ENCODE results near the gene CA10. TPM values are rescaled to one million over a fixed set of nuclear protein-coding genes. Genes with fewer than 3 reads are reported as not detected.

CA10 gene
- total RNA-seq, 1 experiment from 2014 or later: not detected

GRCh38 chr17:51846566-51846965 is 311.9 kb downstream of the CA10 start:
- Mint-ChIP-seq H3K27me3 (ENCODE audit: unreplicated experiment) (peaks cover 96% of the 10 kb centered on the region), H3K9me3 (ENCODE audit: low read depth, unreplicated experiment) (no peaks in the 10 kb centered on the region), H3K36me3 (ENCODE audit: insufficient read depth, unreplicated experiment) (no peaks in the 10 kb centered on the region), H3K4me3 (ENCODE audit: low read depth, unreplicated experiment) (no peak overlapping the region), H3K27ac (ENCODE audit: unreplicated experiment) (no peak overlapping the region), H3K4me1 (ENCODE audit: low read depth, unreplicated experiment) (peaks cover 6% of the 10 kb centered on the region)
- intact Hi-C loops (cut with micrococcal nuclease; ENCODE audit: unreplicated experiment): no loop called here
- no peak for DNase-seq
- BruUV-seq (replicated peaks): no TSS peak
- CTCF ChIA-PET: no interaction called here
- TF ChIP-seq, protein P1, sequence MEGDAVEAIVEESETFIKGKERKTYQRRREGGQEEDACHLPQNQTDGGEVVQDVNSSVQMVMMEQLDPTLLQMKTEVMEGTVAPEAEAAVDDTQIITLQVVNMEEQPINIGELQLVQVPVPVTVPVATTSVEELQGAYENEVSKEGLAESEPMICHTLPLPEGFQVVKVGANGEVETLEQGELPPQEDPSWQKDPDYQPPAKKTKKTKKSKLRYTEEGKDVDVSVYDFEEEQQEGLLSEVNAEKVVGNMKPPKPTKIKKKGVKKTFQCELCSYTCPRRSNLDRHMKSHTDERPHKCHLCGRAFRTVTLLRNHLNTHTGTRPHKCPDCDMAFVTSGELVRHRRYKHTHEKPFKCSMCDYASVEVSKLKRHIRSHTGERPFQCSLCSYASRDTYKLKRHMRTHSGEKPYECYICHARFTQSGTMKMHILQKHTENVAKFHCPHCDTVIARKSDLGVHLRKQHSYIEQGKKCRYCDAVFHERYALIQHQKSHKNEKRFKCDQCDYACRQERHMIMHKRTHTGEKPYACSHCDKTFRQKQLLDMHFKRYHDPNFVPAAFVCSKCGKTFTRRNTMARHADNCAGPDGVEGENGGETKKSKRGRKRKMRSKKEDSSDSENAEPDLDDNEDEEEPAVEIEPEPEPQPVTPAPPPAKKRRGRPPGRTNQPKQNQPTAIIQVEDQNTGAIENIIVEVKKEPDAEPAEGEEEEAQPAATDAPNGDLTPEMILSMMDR (IDR thresholded peaks at IDR 0.05; ENCODE audit: unreplicated experiment): no peak

- Mint-ChIP-seq H3K4me3 (ENCODE audit: low read depth, unreplicated experiment) (no peak overlapping the region), H3K27ac (ENCODE audit: unreplicated experiment) (no peak overlapping the region), H3K36me3 (ENCODE audit: insufficient read depth, unreplicated experiment) (no peaks in the 10 kb centered on the region), H3K27me3 (ENCODE audit: unreplicated experiment) (peaks cover 96% of the 10 kb centered on the region), H3K9me3 (ENCODE audit: low read depth, unreplicated experiment) (no peaks in the 10 kb centered on the region), H3K4me1 (ENCODE audit: low read depth, unreplicated experiment) (peaks cover 6% of the 10 kb centered on the region)
- intact Hi-C loops (cut with micrococcal nuclease; ENCODE audit: unreplicated experiment): no loop called here
- DNase-seq: no peak
- CTCF ChIA-PET: no interaction called here
- TF ChIP-seq, protein P1 (IDR thresholded peaks at IDR 0.05; ENCODE audit: unreplicated experiment): no peak
- BruUV-seq (replicated peaks): no TSS peak
Observed at GRCh38 chr17:51845776-51846175, 312.7 kb downstream of the CA10 start.

GRCh38 chr17:51842763-51843162 is 315.8 kb downstream of the CA10 start:
- intact Hi-C loops (cut with micrococcal nuclease; ENCODE audit: unreplicated experiment): no loop called here
- TF ChIP-seq, protein P1 (IDR thresholded peaks at IDR 0.05; ENCODE audit: unreplicated experiment): no peak
- no peak overlapping the region for H3K27ac Mint-ChIP-seq (ENCODE audit: unreplicated experiment)
- no peak overlapping the region for H3K4me3 Mint-ChIP-seq (ENCODE audit: low read depth, unreplicated experiment)
- H3K27me3 Mint-ChIP-seq (ENCODE audit: unreplicated experiment): peaks cover 100% of the 10 kb centered on the region
- no peaks in the 10 kb centered on the region for H3K9me3 Mint-ChIP-seq (ENCODE audit: low read depth, unreplicated experiment)
- CTCF ChIA-PET: no interaction called here
- no peaks in the 10 kb centered on the region for H3K4me1 Mint-ChIP-seq (ENCODE audit: low read depth, unreplicated experiment)
- H3K36me3 Mint-ChIP-seq (ENCODE audit: insufficient read depth, unreplicated experiment): no peaks in the 10 kb centered on the region
- no peak for DNase-seq
- BruUV-seq (replicated peaks): no TSS peak

GRCh38 chr17:51841669-51842068 is 316.8 kb downstream of the CA10 start:
- no peak overlapping the region for H3K27ac Mint-ChIP-seq (ENCODE audit: unreplicated experiment)
- TF ChIP-seq, protein P1 (IDR thresholded peaks at IDR 0.05; ENCODE audit: unreplicated experiment): no peak
- H3K27me3 Mint-ChIP-seq (ENCODE audit: unreplicated experiment): peaks cover 100% of the 10 kb centered on the region
- no peaks in the 10 kb centered on the region for H3K4me1 Mint-ChIP-seq (ENCODE audit: low read depth, unreplicated experiment)
- BruUV-seq (replicated peaks): no TSS peak
- H3K36me3 Mint-ChIP-seq (ENCODE audit: insufficient read depth, unreplicated experiment): no peaks in the 10 kb centered on the region
- CTCF ChIA-PET: no interaction called here
- no peak for DNase-seq
- H3K4me3 Mint-ChIP-seq (ENCODE audit: low read depth, unreplicated experiment): no peak overlapping the region
- no peaks in the 10 kb centered on the region for H3K9me3 Mint-ChIP-seq (ENCODE audit: low read depth, unreplicated experiment)
- intact Hi-C loops (cut with micrococcal nuclease; ENCODE audit: unreplicated experiment): no loop called here

All from Calu3 (cell line).